T-helper 1 cell (primary cell): ENCODE results near the gene ZCCHC9.
A peak's percentile ranks its signal among the peaks of the same experiment; 100 is the strongest.
"Not testable (repeated sequence)": the region's sequence is repeated elsewhere in the genome, so short reads cannot be mapped to it uniquely, and the experiment has no call there.

Experiments
- DNase-seq, 5 donors: peaks; one replicate each; pipeline ENCODE4 v3.0.0-alpha.2; 2012 to 2020
- total RNA-seq, 4 donors: gene quantifications; one replicate each; lab custom pipeline; 2026; lab: John Stamatoyannopoulos, UW

Gene ZCCHC9
- 16.1 to 26.8 (median 24.4) reads per million in 4 donors for total RNA-seq

GRCh38 chr5:81301271-81302015, at the start of gene ZCCHC9:
ZCCHC9 (plus strand) TSS chr5:81301587; CDS start chr5:81304758, 3,171 bp downstream.
- peak; percentile 81 to 95 (median 89) for DNase-seq

- DNase-seq: no peak
Measured at GRCh38 chr5:81251922-81252321, 49.5 kb upstream of the ZCCHC9 start.

- no peak for DNase-seq
Measured at GRCh38 chr5:81252904-81253303, 48.5 kb upstream of the ZCCHC9 start.

- DNase-seq: no peak
Measured at GRCh38 chr5:81253875-81254274, 47.5 kb upstream of the ZCCHC9 start.

- no peak for DNase-seq
Measured at GRCh38 chr5:81254886-81255559, 46.4 kb upstream of the ZCCHC9 start.

GRCh38 chr5:81256766-81257165, 44.6 kb upstream of the ZCCHC9 start:
- no peak for DNase-seq

- DNase-seq: not testable (repeated sequence)
Measured at GRCh38 chr5:81262796-81263195, 38.6 kb upstream of the ZCCHC9 start.

- DNase-seq: no peak
Measured at GRCh38 chr5:81265101-81265500, 36.3 kb upstream of the ZCCHC9 start.

GRCh38 chr5:81268521-81269196, 32.7 kb upstream of the ZCCHC9 start:
- DNase-seq: no peak

- no peak for DNase-seq
Measured at GRCh38 chr5:81269751-81270393, 31.5 kb upstream of the ZCCHC9 start.

GRCh38 chr5:81270394-81271027, 30.9 kb upstream of the ZCCHC9 start:
- DNase-seq: not testable (repeated sequence)

- no peak for DNase-seq
Measured at GRCh38 chr5:81283976-81284375, 17.4 kb upstream of the ZCCHC9 start.

- no peak for DNase-seq
Measured at GRCh38 chr5:81286059-81286617, 15.2 kb upstream of the ZCCHC9 start.

GRCh38 chr5:81288021-81288433, 13.4 kb upstream of the ZCCHC9 start:
- DNase-seq: no peak

- no peak for DNase-seq
Measured at GRCh38 chr5:81290146-81290545, 11.2 kb upstream of the ZCCHC9 start.

GRCh38 chr5:81292130-81292529, 9.3 kb upstream of the ZCCHC9 start:
- no peak for DNase-seq

GRCh38 chr5:81294021-81294420, 7.4 kb upstream of the ZCCHC9 start:
- not testable (repeated sequence) for DNase-seq

- peak in 1 of 5 donors; percentile 26 for DNase-seq
Measured at GRCh38 chr5:81297531-81297930, 3.9 kb upstream of the ZCCHC9 start.

GRCh38 chr5:81300921-81301270, 491 bp upstream of the ZCCHC9 start:
- DNase-seq: no peak

GRCh38 chr5:81302596-81302995, 1.2 kb downstream of the ZCCHC9 start:
- no peak for DNase-seq

- no peak for DNase-seq
Measured at GRCh38 chr5:81303563-81303962, 2.2 kb downstream of the ZCCHC9 start.

- peak in 1 of 5 donors; percentile 44 for DNase-seq
Measured at GRCh38 chr5:81305785-81306184, 4.4 kb downstream of the ZCCHC9 start.
